WTC11 (cell line): ENCODE data around the gene OPCML. TPM values are rescaled to one million over a fixed set of nuclear protein-coding genes. Genes with fewer than 3 reads are reported as not detected.

Experiments used
- ATAC-seq: fragments of 200-7000 bp; cut with Tn5 transposase; 2 replicates; pipeline ENCODE4 v1.10.0; 2021; ENCODE audit warnings: mild to moderate bottlenecking, moderate library complexity
- CTCF ChIA-PET: fragments of 300-600 bp; sonication (Branson Sonifier 250); formaldehyde crosslinking; loops from one replicate; lab custom pipeline; 2021; ENCODE audit warnings: antibody characterized with exemption; lab: Charles Lee
- POLR2A ChIA-PET: fragments of 350-600 bp; sonication (Branson Sonifier 250); formaldehyde crosslinking; loops from one replicate; lab custom pipeline; 2021; ENCODE audit warnings: antibody characterized with exemption; lab: Charles Lee
- DNase-seq: peaks from one replicate; pipeline ENCODE4 v3.0.0; 2021; ENCODE audit warnings: low spot score
- H3K27ac Mint-ChIP-seq: 2 replicates; pipeline ENCODE4 v1.8.0; 2021; ENCODE audit warnings: mixed read lengths
- H3K27me3 Mint-ChIP-seq: 2 replicates; pipeline ENCODE4 v1.8.0; 2021; ENCODE audit warnings: low read depth, mild to moderate bottlenecking, moderate library complexity, mixed read lengths
- H3K36me3 Mint-ChIP-seq: 2 replicates; pipeline ENCODE4 v1.8.0; 2021; ENCODE audit warnings: mixed read lengths
- H3K4me1 Mint-ChIP-seq: 2 replicates; pipeline ENCODE4 v1.8.0; 2022; ENCODE audit warnings: mixed read lengths
- H3K4me3 Mint-ChIP-seq: 2 replicates; pipeline ENCODE4 v1.8.0; 2021; ENCODE audit warnings: mild to moderate bottlenecking, moderate library complexity, mixed read lengths
- H3K9me3 Mint-ChIP-seq: 2 replicates; pipeline ENCODE4 v1.8.0; 2021; ENCODE audit warnings: mixed read lengths
- CREM ChIP-seq: sonication (generic); formaldehyde crosslinking; IDR thresholded peaks from 2 replicates; pipeline ENCODE4 v1.8.1; 2022; ENCODE audit warnings: mild to moderate bottlenecking, missing genetic modification reagents, moderate library complexity
- ETV6 ChIP-seq: sonication (generic); formaldehyde crosslinking; IDR thresholded peaks from 2 replicates; pipeline ENCODE4 v1.8.1; 2022; ENCODE audit warnings: mild to moderate bottlenecking, missing genetic modification reagents
- GRHL2 ChIP-seq: fragments of 250-450 bp; sonication (Bioruptor Pico); IDR thresholded peaks from 2 replicates; pipeline ENCODE4 v1.8.0; 2022; ENCODE audit warnings: mild to moderate bottlenecking, moderate library complexity; ENCODE audit not compliant: insufficient replicate concordance, severe bottlenecking
- IRF2 ChIP-seq: sonication (generic); formaldehyde crosslinking; IDR thresholded peaks from 2 replicates; pipeline ENCODE4 v1.8.0; 2022; ENCODE audit warnings: low read depth, missing genetic modification reagents, borderline replicate concordance
- MXD4 ChIP-seq: fragments of 250-450 bp; sonication (Bioruptor Pico); IDR thresholded peaks from 2 replicates; pipeline ENCODE4 v1.8.0; 2021; ENCODE audit warnings: mild to moderate bottlenecking, moderate library complexity, borderline replicate concordance
- NFATC4 ChIP-seq: fragments of 250-450 bp; sonication (Bioruptor Pico); IDR thresholded peaks from 2 replicates; pipeline ENCODE4 v1.9.0; 2021; ENCODE audit warnings: mild to moderate bottlenecking
- NR1H2 ChIP-seq: sonication (generic); formaldehyde crosslinking; IDR thresholded peaks from 2 replicates; pipeline ENCODE4 v1.9.0; 2021; ENCODE audit warnings: mild to moderate bottlenecking, moderate library complexity, missing genetic modification reagents
- PRRX2 ChIP-seq: fragments of 250-450 bp; sonication (Bioruptor Pico); IDR thresholded peaks from 2 replicates; pipeline ENCODE4 v1.8.0; 2021; ENCODE audit warnings: mild to moderate bottlenecking
- SMAD3 ChIP-seq: sonication (generic); formaldehyde crosslinking; IDR thresholded peaks from 2 replicates; pipeline ENCODE4 v1.8.0; 2022; ENCODE audit warnings: missing genetic modification reagents, mild to moderate bottlenecking, borderline replicate concordance
- ZNF317 ChIP-seq: sonication (generic); formaldehyde crosslinking; IDR thresholded peaks from 2 replicates; pipeline ENCODE4 v1.8.1; 2023; ENCODE audit warnings: low read depth, mild to moderate bottlenecking, moderate library complexity, missing genetic modification reagents, borderline replicate concordance
- total RNA-seq: library from RNA; stranded (reverse); gene quantifications from 3 replicates; pipeline ENCODE4 v1.2.3, GENCODE V29; 2021
- TF ChIP-seq, protein P1 (sequence below): sonication (generic); formaldehyde crosslinking; IDR thresholded peaks from 2 replicates; pipeline ENCODE4 v1.8.1; 2023; ENCODE audit warnings: mild to moderate bottlenecking, missing genetic modification reagents, moderate library complexity
- TF ChIP-seq, protein P2 (sequence below): fragments of 250-450 bp; sonication (Bioruptor Pico); conservative IDR thresholded peaks from 2 replicates; pipeline ENCODE4 v1.9.0; 2021; ENCODE audit warnings: mild to moderate bottlenecking
- TF ChIP-seq, protein P3 (sequence below): sonication (generic); formaldehyde crosslinking; IDR thresholded peaks from 2 replicates; pipeline ENCODE4 v1.8.1; 2023; ENCODE audit warnings: mild to moderate bottlenecking, moderate library complexity, missing genetic modification reagents
- TF ChIP-seq, protein P4 (sequence below): sonication (generic); formaldehyde crosslinking; IDR thresholded peaks from 2 replicates; pipeline ENCODE4 v1.8.1; 2022; ENCODE audit warnings: mild to moderate bottlenecking, moderate library complexity, missing genetic modification reagents
- TF ChIP-seq, protein P5 (sequence below): fragments of 250-450 bp; sonication (Bioruptor Pico); IDR thresholded peaks from 2 replicates; pipeline ENCODE4 v1.9.0; 2021; ENCODE audit warnings: mild to moderate bottlenecking
- TF ChIP-seq, protein P6 (sequence below): sonication (generic); formaldehyde crosslinking; IDR thresholded peaks from 2 replicates; pipeline ENCODE4 v1.8.0; 2022; ENCODE audit warnings: mild to moderate bottlenecking, missing genetic modification reagents

OPCML gene
- total RNA-seq, 1 experiment from 2014 or later = 1.5 TPM

DNA sequence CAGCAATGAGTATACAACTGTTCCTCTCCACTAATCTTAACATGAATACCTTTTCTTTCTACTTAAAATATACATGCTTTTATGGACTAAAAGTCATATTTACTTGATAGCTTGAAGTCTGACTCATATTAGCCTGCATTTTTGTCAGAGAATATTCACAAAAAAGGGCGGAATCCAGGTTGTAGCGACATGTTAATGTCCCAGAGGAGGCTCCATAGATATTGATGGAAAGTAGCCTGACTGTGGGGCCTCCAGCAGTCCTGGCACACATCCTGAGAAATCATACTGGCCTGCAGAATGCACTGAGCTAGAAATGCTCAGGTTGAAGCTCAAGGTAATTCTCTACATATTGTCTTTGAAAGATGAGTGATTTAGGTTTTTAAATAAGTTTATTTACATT, 1110.7 kb downstream of the OPCML start:
- Mint-ChIP-seq H3K36me3 (no peaks in the 10 kb centered on the region), H3K9me3 (no peaks in the 10 kb centered on the region)
- no peak for ATAC-seq
- TF ChIP-seq, protein P1, sequence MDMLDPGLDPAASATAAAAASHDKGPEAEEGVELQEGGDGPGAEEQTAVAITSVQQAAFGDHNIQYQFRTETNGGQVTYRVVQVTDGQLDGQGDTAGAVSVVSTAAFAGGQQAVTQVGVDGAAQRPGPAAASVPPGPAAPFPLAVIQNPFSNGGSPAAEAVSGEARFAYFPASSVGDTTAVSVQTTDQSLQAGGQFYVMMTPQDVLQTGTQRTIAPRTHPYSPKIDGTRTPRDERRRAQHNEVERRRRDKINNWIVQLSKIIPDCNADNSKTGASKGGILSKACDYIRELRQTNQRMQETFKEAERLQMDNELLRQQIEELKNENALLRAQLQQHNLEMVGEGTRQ (CRISPR knock-in tag) = no peak
- TF ChIP-seq NFATC4 (CRISPR knock-in tag) (no peak), IRF2 (no peak), MXD4 (no peak), NR1H2 (CRISPR knock-in tag) (no peak), ETV6 (CRISPR knock-in tag) (no peak), PRRX2 (CRISPR knock-in tag) (no peak), CREM (CRISPR knock-in tag) (no peak), SMAD3 (no peak), ZNF317 (no peak)
- TF ChIP-seq, protein P2, sequence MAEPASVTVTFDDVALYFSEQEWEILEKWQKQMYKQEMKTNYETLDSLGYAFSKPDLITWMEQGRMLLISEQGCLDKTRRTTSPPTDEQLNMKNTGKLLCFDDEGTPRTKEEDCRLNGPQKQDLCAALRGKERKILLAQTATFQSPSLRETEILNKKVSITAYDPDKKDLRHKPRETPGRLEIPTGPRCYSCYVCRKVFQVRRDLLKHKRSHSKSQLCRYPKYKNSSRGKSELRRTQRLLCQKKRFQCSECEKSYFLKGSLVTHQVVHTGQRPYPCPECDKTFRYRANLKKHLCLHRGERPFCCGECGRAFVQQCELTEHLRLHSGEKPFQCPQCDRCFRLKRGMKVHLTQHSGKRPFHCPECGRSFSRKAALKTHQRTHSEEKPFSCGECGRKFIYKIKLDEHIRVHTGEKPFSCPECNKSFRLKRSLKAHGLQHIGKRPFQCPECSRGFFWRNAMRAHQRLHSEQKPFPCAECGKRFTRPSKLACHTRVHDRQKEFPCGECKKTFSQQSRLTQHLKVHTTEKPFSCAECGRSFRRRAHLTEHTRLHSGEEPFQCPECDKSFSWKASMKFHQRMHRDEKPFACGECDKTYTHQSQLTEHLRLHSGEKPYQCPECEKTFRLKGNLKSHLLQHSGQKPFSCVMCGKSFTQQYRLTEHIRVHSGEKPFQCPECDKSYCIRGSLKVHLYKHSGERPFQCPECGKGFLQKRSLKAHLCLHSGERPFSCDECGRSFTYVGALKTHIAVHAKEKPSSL (CRISPR knock-in tag) = no peak
- TF ChIP-seq, protein P3, sequence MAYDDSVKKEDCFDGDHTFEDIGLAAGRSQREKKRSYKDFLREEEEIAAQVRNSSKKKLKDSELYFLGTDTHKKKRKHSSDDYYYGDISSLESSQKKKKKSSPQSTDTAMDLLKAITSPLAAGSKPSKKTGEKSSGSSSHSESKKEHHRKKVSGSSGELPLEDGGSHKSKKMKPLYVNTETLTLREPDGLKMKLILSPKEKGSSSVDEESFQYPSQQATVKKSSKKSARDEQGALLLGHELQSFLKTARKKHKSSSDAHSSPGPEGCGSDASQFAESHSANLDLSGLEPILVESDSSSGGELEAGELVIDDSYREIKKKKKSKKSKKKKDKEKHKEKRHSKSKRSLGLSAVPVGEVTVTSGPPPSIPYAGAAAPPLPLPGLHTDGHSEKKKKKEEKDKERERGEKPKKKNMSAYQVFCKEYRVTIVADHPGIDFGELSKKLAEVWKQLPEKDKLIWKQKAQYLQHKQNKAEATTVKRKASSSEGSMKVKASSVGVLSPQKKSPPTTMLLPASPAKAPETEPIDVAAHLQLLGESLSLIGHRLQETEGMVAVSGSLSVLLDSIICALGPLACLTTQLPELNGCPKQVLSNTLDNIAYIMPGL (CRISPR knock-in tag) = no peak
- TF ChIP-seq, protein P4, sequence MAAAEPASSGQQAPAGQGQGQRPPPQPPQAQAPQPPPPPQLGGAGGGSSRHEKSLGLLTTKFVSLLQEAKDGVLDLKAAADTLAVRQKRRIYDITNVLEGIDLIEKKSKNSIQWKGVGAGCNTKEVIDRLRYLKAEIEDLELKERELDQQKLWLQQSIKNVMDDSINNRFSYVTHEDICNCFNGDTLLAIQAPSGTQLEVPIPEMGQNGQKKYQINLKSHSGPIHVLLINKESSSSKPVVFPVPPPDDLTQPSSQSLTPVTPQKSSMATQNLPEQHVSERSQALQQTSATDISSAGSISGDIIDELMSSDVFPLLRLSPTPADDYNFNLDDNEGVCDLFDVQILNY (CRISPR knock-in tag) = no peak
- TF ChIP-seq, protein P5, sequence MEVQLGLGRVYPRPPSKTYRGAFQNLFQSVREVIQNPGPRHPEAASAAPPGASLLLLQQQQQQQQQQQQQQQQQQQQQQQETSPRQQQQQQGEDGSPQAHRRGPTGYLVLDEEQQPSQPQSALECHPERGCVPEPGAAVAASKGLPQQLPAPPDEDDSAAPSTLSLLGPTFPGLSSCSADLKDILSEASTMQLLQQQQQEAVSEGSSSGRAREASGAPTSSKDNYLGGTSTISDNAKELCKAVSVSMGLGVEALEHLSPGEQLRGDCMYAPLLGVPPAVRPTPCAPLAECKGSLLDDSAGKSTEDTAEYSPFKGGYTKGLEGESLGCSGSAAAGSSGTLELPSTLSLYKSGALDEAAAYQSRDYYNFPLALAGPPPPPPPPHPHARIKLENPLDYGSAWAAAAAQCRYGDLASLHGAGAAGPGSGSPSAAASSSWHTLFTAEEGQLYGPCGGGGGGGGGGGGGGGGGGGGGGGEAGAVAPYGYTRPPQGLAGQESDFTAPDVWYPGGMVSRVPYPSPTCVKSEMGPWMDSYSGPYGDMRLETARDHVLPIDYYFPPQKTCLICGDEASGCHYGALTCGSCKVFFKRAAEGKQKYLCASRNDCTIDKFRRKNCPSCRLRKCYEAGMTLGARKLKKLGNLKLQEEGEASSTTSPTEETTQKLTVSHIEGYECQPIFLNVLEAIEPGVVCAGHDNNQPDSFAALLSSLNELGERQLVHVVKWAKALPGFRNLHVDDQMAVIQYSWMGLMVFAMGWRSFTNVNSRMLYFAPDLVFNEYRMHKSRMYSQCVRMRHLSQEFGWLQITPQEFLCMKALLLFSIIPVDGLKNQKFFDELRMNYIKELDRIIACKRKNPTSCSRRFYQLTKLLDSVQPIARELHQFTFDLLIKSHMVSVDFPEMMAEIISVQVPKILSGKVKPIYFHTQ (CRISPR knock-in tag) = no peak
- TF ChIP-seq, all 79 proteins: peak for 0
- H3K27ac Mint-ChIP-seq = no peak overlapping the region
- H3K4me1 Mint-ChIP-seq = peaks cover 9% of the 10 kb centered on the region
- H3K4me3 Mint-ChIP-seq = no peak overlapping the region
- ChIA-PET CTCF (no interaction called here), POLR2A (no interaction called here)
- H3K27me3 Mint-ChIP-seq = no peaks in the 10 kb centered on the region; the same call in 1 of the 2 replicates
- DNase-seq = no peak

DNA sequence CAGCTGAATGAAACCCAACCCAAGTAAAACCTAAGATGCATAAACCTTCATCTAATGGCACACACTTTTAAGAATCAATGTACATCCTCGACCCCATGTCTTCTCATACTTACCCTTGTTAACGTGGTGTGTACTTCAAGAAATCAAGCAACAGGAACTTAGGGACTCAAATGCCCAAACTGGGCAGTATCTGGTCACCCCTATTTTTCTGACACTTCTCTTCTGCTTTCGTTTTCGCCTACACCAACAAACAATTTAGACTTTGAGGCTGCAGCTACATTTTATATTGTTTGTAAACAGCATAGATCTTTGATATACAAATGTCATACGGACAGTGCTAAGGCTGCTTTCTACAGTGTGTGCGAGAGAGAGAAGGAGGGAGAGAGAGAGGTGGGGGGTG, 1117.8 kb downstream of the OPCML start:
- CTCF ChIA-PET = no interaction called here
- Mint-ChIP-seq H3K9me3 (no peaks in the 10 kb centered on the region), H3K27me3 (no peaks in the 10 kb centered on the region; the same call in 1 of the 2 replicates), H3K4me3 (no peak overlapping the region), H3K4me1 (no peaks in the 10 kb centered on the region)
- DNase-seq = no peak
- ATAC-seq = no peak
- TF ChIP-seq, protein P6, sequence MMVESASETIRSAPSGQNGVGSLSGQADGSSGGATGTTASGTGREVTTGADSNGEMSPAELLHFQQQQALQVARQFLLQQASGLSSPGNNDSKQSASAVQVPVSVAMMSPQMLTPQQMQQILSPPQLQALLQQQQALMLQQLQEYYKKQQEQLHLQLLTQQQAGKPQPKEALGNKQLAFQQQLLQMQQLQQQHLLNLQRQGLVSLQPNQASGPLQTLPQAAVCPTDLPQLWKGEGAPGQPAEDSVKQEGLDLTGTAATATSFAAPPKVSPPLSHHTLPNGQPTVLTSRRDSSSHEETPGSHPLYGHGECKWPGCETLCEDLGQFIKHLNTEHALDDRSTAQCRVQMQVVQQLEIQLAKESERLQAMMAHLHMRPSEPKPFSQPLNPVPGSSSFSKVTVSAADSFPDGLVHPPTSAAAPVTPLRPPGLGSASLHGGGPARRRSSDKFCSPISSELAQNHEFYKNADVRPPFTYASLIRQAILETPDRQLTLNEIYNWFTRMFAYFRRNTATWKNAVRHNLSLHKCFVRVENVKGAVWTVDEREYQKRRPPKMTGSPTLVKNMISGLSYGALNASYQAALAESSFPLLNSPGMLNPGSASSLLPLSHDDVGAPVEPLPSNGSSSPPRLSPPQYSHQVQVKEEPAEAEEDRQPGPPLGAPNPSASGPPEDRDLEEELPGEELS (CRISPR knock-in tag) = no peak
- no peak for TF ChIP-seq GRHL2 (CRISPR knock-in tag)
- TF ChIP-seq, all 79 proteins: peak for 0
- Mint-ChIP-seq H3K36me3 (no peaks in the 10 kb centered on the region), H3K27ac (no peak overlapping the region)
- POLR2A ChIA-PET = no interaction called here
